GM21529 (cell line): Measurements from ENCODE around the gene UBE2I.
"Not testable (repeated sequence)": the region's sequence is repeated elsewhere in the genome, so short reads cannot be mapped to it uniquely, and the experiment has no call there.

Experiments used
- ATAC-seq: cut with Tn5 transposase; IDR thresholded peaks from one replicate; pipeline ENCODE4 v1.9.1; 2021; ENCODE audit not compliant: unreplicated experiment

The UBE2I gene

GRCh38 chr16:1308977-1309885 lies at the start of gene UBE2I:
Gene UBE2I (plus strand): TSS chr16:1309636. CDS start chr16:1314031, 4,395 bp downstream.
- ATAC-seq = peak; percentile 49

GRCh38 chr16:1259760-1260068 lies 49.7 kb upstream of the UBE2I start:
- no peak for ATAC-seq

- ATAC-seq = no peak
Observed at GRCh38 chr16:1260101-1260680, 49.2 kb upstream of the UBE2I start.

- no peak for ATAC-seq
Observed at GRCh38 chr16:1261131-1261892, 48.1 kb upstream of the UBE2I start.

- ATAC-seq = no peak
Observed at GRCh38 chr16:1262210-1262845, 47.1 kb upstream of the UBE2I start.

GRCh38 chr16:1262846-1263221 lies 46.6 kb upstream of the UBE2I start:
- ATAC-seq = no peak

- ATAC-seq = no peak
Observed at GRCh38 chr16:1263591-1264344, 45.7 kb upstream of the UBE2I start.

GRCh38 chr16:1264345-1265089 lies 44.9 kb upstream of the UBE2I start:
- ATAC-seq = no peak

GRCh38 chr16:1265090-1265630 lies 44.3 kb upstream of the UBE2I start:
- no peak for ATAC-seq

GRCh38 chr16:1265826-1266225 lies 43.6 kb upstream of the UBE2I start:
- no peak for ATAC-seq

GRCh38 chr16:1269418-1269817 lies 40.0 kb upstream of the UBE2I start:
- not testable (repeated sequence) for ATAC-seq

- ATAC-seq = no peak
Observed at GRCh38 chr16:1271380-1271723, 38.1 kb upstream of the UBE2I start.

- not testable (repeated sequence) for ATAC-seq
Observed at GRCh38 chr16:1271724-1272413, 37.6 kb upstream of the UBE2I start.

- no peak for ATAC-seq
Observed at GRCh38 chr16:1272453-1273198, 36.8 kb upstream of the UBE2I start.

GRCh38 chr16:1273816-1274215 lies 35.6 kb upstream of the UBE2I start:
- ATAC-seq = no peak

GRCh38 chr16:1274767-1275166 lies 34.7 kb upstream of the UBE2I start:
- no peak for ATAC-seq

GRCh38 chr16:1275791-1276579 lies 33.5 kb upstream of the UBE2I start:
- ATAC-seq = no peak

GRCh38 chr16:1276580-1276878 lies 32.9 kb upstream of the UBE2I start:
- ATAC-seq = no peak
